ENCODE results near the gene SIRT4.

The SIRT4 gene

GRCh38 chr12:120327593-120327992 is 25.5 kb downstream of the SIRT4 start, which contains the start of gene PLA2G1B:
Gene PLA2G1B (minus strand): TSS chr12:120327779. CDS start chr12:120327753, 26 bp downstream.
- H4K20me1 ChIP-seq (ENCODE audit: insufficient read depth, low read length, poor library complexity, severe bottlenecking) = no peaks in the 10 kb centered on the region
- H3K4me3 ChIP-seq (ENCODE audit: low read length, poor library complexity, severe bottlenecking) = no peak within 1 kb of the TSS
- H2AFZ ChIP-seq (ENCODE audit: low read length) = no peak within 1 kb of the TSS
- H3F3A ChIP-seq (ENCODE audit: low read depth) = no peaks in the 10 kb centered on the region
- peaks cover 5% of the 10 kb centered on the region for H3K4me1 ChIP-seq (ENCODE audit: insufficient read depth, low read length, poor library complexity, severe bottlenecking)
- no peaks in the 10 kb centered on the region for H3K36me3 ChIP-seq (ENCODE audit: insufficient read depth, low read length)
- no peaks in the 10 kb centered on the region for H3K9me3 ChIP-seq (ENCODE audit: insufficient read depth, low read depth, low read length)
- no peak within 1 kb of the TSS for H3K4me2 ChIP-seq (ENCODE audit: low read depth, low read length, poor library complexity, severe bottlenecking)
- no peaks in the 10 kb centered on the region for H3K9me2 ChIP-seq (replicated peaks; ENCODE audit: low read depth, low read length)
- no peak within 1 kb of the TSS for H3K9ac ChIP-seq (ENCODE audit: low read depth, low read length, poor library complexity, severe bottlenecking)
- TF ChIP-seq EZH2phosphoT487 (IDR thresholded peaks at IDR 0.05; ENCODE audit: borderline replicate concordance) = no peak
- TF ChIP-seq CTCF (conservative IDR thresholded peaks at IDR 0.05; ENCODE audit: low read length) = no peak
- H3K27me3 ChIP-seq (ENCODE audit: insufficient read depth, low read length, poor library complexity, severe bottlenecking) = no peaks in the 10 kb centered on the region
- H3K79me2 ChIP-seq (ENCODE audit: insufficient read depth, low read length) = no peaks in the 10 kb centered on the region

- Histone ChIP-seq H4K20me1 (ENCODE audit: insufficient read depth, low read length, poor library complexity, severe bottlenecking) (no peaks in the 10 kb centered on the region), H3K4me1 (ENCODE audit: insufficient read depth, low read length, poor library complexity, severe bottlenecking) (peaks cover 5% of the 10 kb centered on the region), H3K9ac (ENCODE audit: low read depth, low read length, poor library complexity, severe bottlenecking) (no peak overlapping the region), H3K36me3 (ENCODE audit: insufficient read depth, low read length) (no peaks in the 10 kb centered on the region), H3K27me3 (ENCODE audit: insufficient read depth, low read length, poor library complexity, severe bottlenecking) (no peaks in the 10 kb centered on the region), H3K79me2 (ENCODE audit: insufficient read depth, low read length) (no peaks in the 10 kb centered on the region), H3K9me3 (ENCODE audit: insufficient read depth, low read depth, low read length) (no peaks in the 10 kb centered on the region), H3F3A (ENCODE audit: low read depth) (no peaks in the 10 kb centered on the region), H2AFZ (ENCODE audit: low read length) (no peak overlapping the region), H3K4me3 (ENCODE audit: low read length, poor library complexity, severe bottlenecking) (no peak overlapping the region), H3K4me2 (ENCODE audit: low read depth, low read length, poor library complexity, severe bottlenecking) (no peak overlapping the region), H3K9me2 (replicated peaks; ENCODE audit: low read depth, low read length) (no peaks in the 10 kb centered on the region)
- TF ChIP-seq CTCF (conservative IDR thresholded peaks at IDR 0.05; ENCODE audit: low read length) (no peak), EZH2phosphoT487 (IDR thresholded peaks at IDR 0.05; ENCODE audit: borderline replicate concordance) (no peak)
Measured at GRCh38 chr12:120328228-120328627, 26.1 kb downstream of the SIRT4 start.

GRCh38 chr12:120331390-120331789 is 29.3 kb downstream of the SIRT4 start:
- TF ChIP-seq EZH2phosphoT487 (IDR thresholded peaks at IDR 0.05; ENCODE audit: borderline replicate concordance) = no peak
- Histone ChIP-seq H3K4me2 (ENCODE audit: low read depth, low read length, poor library complexity, severe bottlenecking) (no peak overlapping the region), H3K79me2 (ENCODE audit: insufficient read depth, low read length) (no peaks in the 10 kb centered on the region)

GRCh38 chr12:120332041-120332440 is 29.9 kb downstream of the SIRT4 start:
- Histone ChIP-seq H3K9me3 (ENCODE audit: insufficient read depth, low read depth, low read length) (peaks cover 5% of the 10 kb centered on the region; the same call in 1 of the 2 replicates), H2AFZ (ENCODE audit: low read length) (no peak overlapping the region), H3K4me2 (ENCODE audit: low read depth, low read length, poor library complexity, severe bottlenecking) (no peak overlapping the region), H3F3A (ENCODE audit: low read depth) (no peaks in the 10 kb centered on the region), H3K9me2 (replicated peaks; ENCODE audit: low read depth, low read length) (no peaks in the 10 kb centered on the region), H3K4me1 (ENCODE audit: insufficient read depth, low read length, poor library complexity, severe bottlenecking) (no peaks in the 10 kb centered on the region), H3K9ac (ENCODE audit: low read depth, low read length, poor library complexity, severe bottlenecking) (no peak overlapping the region), H3K27me3 (ENCODE audit: insufficient read depth, low read length, poor library complexity, severe bottlenecking) (no peaks in the 10 kb centered on the region), H3K4me3 (ENCODE audit: low read length, poor library complexity, severe bottlenecking) (no peak overlapping the region), H4K20me1 (ENCODE audit: insufficient read depth, low read length, poor library complexity, severe bottlenecking) (no peaks in the 10 kb centered on the region), H3K36me3 (ENCODE audit: insufficient read depth, low read length) (no peaks in the 10 kb centered on the region), H3K79me2 (ENCODE audit: insufficient read depth, low read length) (no peaks in the 10 kb centered on the region)
- TF ChIP-seq CTCF (conservative IDR thresholded peaks at IDR 0.05; ENCODE audit: low read length) = no peak
- TF ChIP-seq EZH2phosphoT487 (IDR thresholded peaks at IDR 0.05; ENCODE audit: borderline replicate concordance) = no peak

More at GRCh38 chr12:120331390-120331789, 29.3 kb downstream of the SIRT4 start:
- H3K9me2 ChIP-seq (replicated peaks; ENCODE audit: low read depth, low read length) = no peaks in the 10 kb centered on the region
- no peaks in the 10 kb centered on the region for H3K4me1 ChIP-seq (ENCODE audit: insufficient read depth, low read length, poor library complexity, severe bottlenecking)
- H3K9me3 ChIP-seq (ENCODE audit: insufficient read depth, low read depth, low read length) = no peaks in the 10 kb centered on the region
- H3K4me3 ChIP-seq (ENCODE audit: low read length, poor library complexity, severe bottlenecking) = no peak overlapping the region
- H3K9ac ChIP-seq (ENCODE audit: low read depth, low read length, poor library complexity, severe bottlenecking) = no peak overlapping the region
- no peaks in the 10 kb centered on the region for H3K27me3 ChIP-seq (ENCODE audit: insufficient read depth, low read length, poor library complexity, severe bottlenecking)
- H2AFZ ChIP-seq (ENCODE audit: low read length) = no peak overlapping the region; the same call in 1 of the 2 replicates
- no peaks in the 10 kb centered on the region for H3K36me3 ChIP-seq (ENCODE audit: insufficient read depth, low read length)
- no peaks in the 10 kb centered on the region for H4K20me1 ChIP-seq (ENCODE audit: insufficient read depth, low read length, poor library complexity, severe bottlenecking)
- H3F3A ChIP-seq (ENCODE audit: low read depth) = no peaks in the 10 kb centered on the region
